MCF 10A (cell line): ENCODE results near the gene GPSM1. TPM values are rescaled to one million over a fixed set of nuclear protein-coding genes. Genes with fewer than 3 reads are reported as not detected.
A peak's percentile ranks its signal among the peaks of the same experiment; 100 is the strongest.

Experiments used
- BruUV-seq: library from RNA; stranded (reverse); fragments of 400-500 nt; replicated peaks from 2 replicates; lab custom pipeline; 2021; lab: Mats Ljungman, UMichigan
- CTCF ChIA-PET: fragments of 300-600 bp; sonication (Branson Sonifier 250); formaldehyde crosslinking; extraction: SDS; loops from one replicate; lab custom pipeline; 2021; ENCODE audit warnings: antibody characterized with exemption, inconsistent platforms; lab: Yijun Ruan, JAX
- POLR2A ChIA-PET: fragments of 300-600, 350-650 bp; sonication (Branson Sonifier 250); formaldehyde crosslinking; extraction: SDS; loops from one replicate; lab custom pipeline; 2020; ENCODE audit warnings: antibody characterized with exemption, inconsistent platforms; lab: Yijun Ruan, JAX
- DNase-seq: peaks from one replicate; pipeline ENCODE4 v3.0.0-alpha.2; 2018; ENCODE audit not compliant: unreplicated experiment
- H3K27ac Mint-ChIP-seq: one replicate; pipeline ENCODE4 v1.8.0; 2022; ENCODE audit warnings: mild to moderate bottlenecking, low read depth, mixed read lengths; ENCODE audit not compliant: unreplicated experiment
- H3K27me3 Mint-ChIP-seq: one replicate; pipeline ENCODE4 v1.8.0; 2022; ENCODE audit warnings: mixed read lengths; ENCODE audit not compliant: insufficient read depth, unreplicated experiment
- H3K36me3 Mint-ChIP-seq: one replicate; pipeline ENCODE4 v1.8.0; 2022; ENCODE audit warnings: mild to moderate bottlenecking, moderate library complexity, mixed read lengths; ENCODE audit not compliant: insufficient read depth, unreplicated experiment
- H3K4me1 Mint-ChIP-seq: one replicate; pipeline ENCODE4 v1.8.0; 2022; ENCODE audit warnings: mixed read lengths; ENCODE audit not compliant: insufficient read depth, unreplicated experiment
- H3K4me3 Mint-ChIP-seq: one replicate; pipeline ENCODE4 v1.8.0; 2022; ENCODE audit warnings: mild to moderate bottlenecking, moderate library complexity, mixed read lengths; ENCODE audit not compliant: unreplicated experiment
- H3K9me3 Mint-ChIP-seq: one replicate; pipeline ENCODE4 v1.8.0; 2022; ENCODE audit warnings: mixed read lengths; ENCODE audit not compliant: unreplicated experiment
- CTCF ChIP-seq: fragments of 200-600 bp; IDR thresholded peaks from one replicate; pipeline ENCODE4 v1.8.0; 2022; ENCODE audit warnings: antibody characterized with exemption, mild to moderate bottlenecking; ENCODE audit not compliant: unreplicated experiment
- intact Hi-C: fragments of 100-400 bp; cut with micrococcal nuclease; formaldehyde crosslinking; loops from 2 replicates; pipeline ENCODE4 v1.14.1; 2022
- total RNA-seq: library from RNA; stranded (reverse); gene quantifications from 2 replicates; pipeline ENCODE4 v1.2.3, GENCODE V29; 2022

GPSM1 gene
- total RNA-seq, 1 experiment from 2014 or later, result 15.5 TPM

- no peak overlapping the region for H3K27ac Mint-ChIP-seq
- H3K4me3 Mint-ChIP-seq, result no peak overlapping the region
- intact Hi-C loops, result no loop called here
- ChIA-PET POLR2A (interaction anchor here (0.6 kb wide), 1 partner anchor 17 kb away, joined by 3 read pairs; no protein-coding TSS in a partner anchor), CTCF (no interaction called here)
- DNase-seq, result no peak
- no peak for TF ChIP-seq CTCF
- BruUV-seq, result no TSS peak
- H3K36me3 Mint-ChIP-seq, result peaks cover 8% of the 10 kb centered on the region
- H3K27me3 Mint-ChIP-seq, result no peaks in the 10 kb centered on the region
- peaks cover 5% of the 10 kb centered on the region for H3K4me1 Mint-ChIP-seq
- no peaks in the 10 kb centered on the region for H3K9me3 Mint-ChIP-seq
Observed at GRCh38 chr9:136352682-136353081, 25.3 kb downstream of the GPSM1 start.

GRCh38 chr9:136353088-136353487 is 25.7 kb downstream of the GPSM1 start:
- Mint-ChIP-seq H3K27ac (no peak overlapping the region), H3K36me3 (peaks cover 8% of the 10 kb centered on the region), H3K27me3 (no peaks in the 10 kb centered on the region), H3K4me1 (peaks cover 5% of the 10 kb centered on the region), H3K4me3 (no peak overlapping the region), H3K9me3 (no peaks in the 10 kb centered on the region)
- DNase-seq, result no peak
- CTCF ChIA-PET, result interaction anchor here (0.6 kb wide), 1 partner anchor 200 kb away, joined by 3 read pairs; no protein-coding TSS in a partner anchor
- POLR2A ChIA-PET, result no interaction called here
- BruUV-seq, result no TSS peak
- TF ChIP-seq CTCF, result no peak
- intact Hi-C loops, result no loop called here

GRCh38 chr9:136353757-136354488 is 26.6 kb downstream of the GPSM1 start:
- POLR2A ChIA-PET, result interaction anchor here (0.7 to 1.6 kb wide), 3 partner anchors 9 to 15 kb away, joined by 4 read pairs; partner anchors contain the start of gene DNLZ
- peaks cover 5% of the 10 kb centered on the region for H3K4me1 Mint-ChIP-seq
- CTCF ChIA-PET, result no interaction called here
- no peak overlapping the region for H3K27ac Mint-ChIP-seq
- intact Hi-C loops, result no loop called here
- BruUV-seq, result no TSS peak
- no peak for TF ChIP-seq CTCF
- no peak overlapping the region for H3K4me3 Mint-ChIP-seq
- peaks cover 8% of the 10 kb centered on the region for H3K36me3 Mint-ChIP-seq
- H3K9me3 Mint-ChIP-seq, result no peaks in the 10 kb centered on the region
- no peak for DNase-seq
- no peaks in the 10 kb centered on the region for H3K27me3 Mint-ChIP-seq

- H3K4me1 Mint-ChIP-seq, result peaks cover 5% of the 10 kb centered on the region
- H3K4me3 Mint-ChIP-seq, result no peak overlapping the region
- no peaks in the 10 kb centered on the region for H3K9me3 Mint-ChIP-seq
- ChIA-PET CTCF (interaction anchor here (0.6 kb wide), 1 partner anchor 39 kb away, joined by 4 read pairs; no protein-coding TSS in a partner anchor), POLR2A (interaction anchor here (1.0 to 1.6 kb wide), 2 partner anchors 9 to 14 kb away, joined by 4 read pairs; partner anchors contain the start of gene DNLZ)
- BruUV-seq, result no TSS peak
- H3K27ac Mint-ChIP-seq, result peak overlapping the region; percentile 54
- H3K36me3 Mint-ChIP-seq, result peaks cover 8% of the 10 kb centered on the region
- peak; percentile 31 for DNase-seq
- TF ChIP-seq CTCF, result no peak
- intact Hi-C loops, result no loop called here
- H3K27me3 Mint-ChIP-seq, result no peaks in the 10 kb centered on the region
Observed at GRCh38 chr9:136354592-136355085, 27.3 kb downstream of the GPSM1 start.
